PC-9 (cell line): ENCODE data around the gene M1AP.

Source experiments
- CTCF ChIP-seq: fragments of 200-600 bp; sonication (generic); conservative IDR thresholded peaks from 2 replicates; pipeline ENCODE4 v1.6.1; 2017; ENCODE audit warnings: mixed run types, antibody characterized with exemption, mild to moderate bottlenecking, moderate library complexity
- EZH2 ChIP-seq: fragments of 200-600 bp; sonication (generic); IDR thresholded peaks from 2 replicates; pipeline ENCODE4 v1.8.0; 2017; ENCODE audit warnings: antibody characterized with exemption, low read depth

GRCh38 chr2:74525717-74526648, 122.1 kb downstream of the M1AP start, which contains the start of gene DQX1:
- no peak for TF ChIP-seq EZH2
- no peak for TF ChIP-seq CTCF
